Activated CD8-positive, alpha-beta T cell treated with anti-CD3 and anti-CD28 coated beads for 36 hours (primary cell): ENCODE measurements around the gene SLC5A11. TPM values are rescaled to one million over a fixed set of nuclear protein-coding genes. Genes with fewer than 3 reads are reported as not detected.

Experiments used
- ATAC-seq: fragments of 200-7000 bp; cut with Tn5 transposase; one replicate; pipeline ENCODE4 v1.10.0; 2021; ENCODE audit warnings: mild to moderate bottlenecking, moderate library complexity
- CTCF ChIA-PET: fragments of 350-600 bp; sonication (Branson Sonifier 250); formaldehyde crosslinking; loops from one replicate; lab custom pipeline; 2021; ENCODE audit warnings: antibody characterized with exemption; lab: Charles Lee
- POLR2A ChIA-PET: fragments of 350-600 bp; sonication (Branson Sonifier 250); formaldehyde crosslinking; loops from one replicate; lab custom pipeline; 2021; ENCODE audit warnings: antibody characterized with exemption; lab: Charles Lee
- DNase-seq: peaks from one replicate; pipeline ENCODE4 v3.0.0-alpha.2; 2020
- H3K27ac Mint-ChIP-seq: one replicate; pipeline ENCODE4 v1.8.0; 2021; ENCODE audit warnings: mild to moderate bottlenecking, mixed read lengths
- H3K27me3 Mint-ChIP-seq: one replicate; pipeline ENCODE4 v1.8.0; 2021; ENCODE audit warnings: mixed read lengths
- H3K36me3 Mint-ChIP-seq: one replicate; pipeline ENCODE4 v1.8.0; 2021; ENCODE audit warnings: low read depth, mixed read lengths
- H3K4me1 Mint-ChIP-seq: one replicate; pipeline ENCODE4 v1.8.0; 2021; ENCODE audit warnings: low read depth, mixed read lengths
- H3K4me3 Mint-ChIP-seq: one replicate; pipeline ENCODE4 v1.8.0; 2021; ENCODE audit warnings: mild to moderate bottlenecking, moderate library complexity, mixed read lengths
- H3K9me3 Mint-ChIP-seq: one replicate; pipeline ENCODE4 v1.8.0; 2021; ENCODE audit warnings: mixed read lengths
- intact Hi-C: fragments of 100-400 bp; cut with micrococcal nuclease; formaldehyde crosslinking; loops from one replicate; pipeline ENCODE4 v1.10.0; 2022
- total RNA-seq, 2 experiments: library from RNA; stranded (reverse); gene quantifications; one replicate each; pipeline ENCODE4 v1.2.3, GENCODE V29; 2021
- TF ChIP-seq, protein P1 (sequence below): fragments of 200-600 bp; IDR thresholded peaks from one replicate; pipeline ENCODE4 v1.8.0; 2022; ENCODE audit warnings: antibody characterized with exemption, mild to moderate bottlenecking

SLC5A11 gene, protein sequence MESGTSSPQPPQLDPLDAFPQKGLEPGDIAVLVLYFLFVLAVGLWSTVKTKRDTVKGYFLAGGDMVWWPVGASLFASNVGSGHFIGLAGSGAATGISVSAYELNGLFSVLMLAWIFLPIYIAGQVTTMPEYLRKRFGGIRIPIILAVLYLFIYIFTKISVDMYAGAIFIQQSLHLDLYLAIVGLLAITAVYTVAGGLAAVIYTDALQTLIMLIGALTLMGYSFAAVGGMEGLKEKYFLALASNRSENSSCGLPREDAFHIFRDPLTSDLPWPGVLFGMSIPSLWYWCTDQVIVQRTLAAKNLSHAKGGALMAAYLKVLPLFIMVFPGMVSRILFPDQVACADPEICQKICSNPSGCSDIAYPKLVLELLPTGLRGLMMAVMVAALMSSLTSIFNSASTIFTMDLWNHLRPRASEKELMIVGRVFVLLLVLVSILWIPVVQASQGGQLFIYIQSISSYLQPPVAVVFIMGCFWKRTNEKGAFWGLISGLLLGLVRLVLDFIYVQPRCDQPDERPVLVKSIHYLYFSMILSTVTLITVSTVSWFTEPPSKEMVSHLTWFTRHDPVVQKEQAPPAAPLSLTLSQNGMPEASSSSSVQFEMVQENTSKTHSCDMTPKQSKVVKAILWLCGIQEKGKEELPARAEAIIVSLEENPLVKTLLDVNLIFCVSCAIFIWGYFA
- total RNA-seq = under 1 TPM; 0.18 to 0.78 TPM

DNA sequence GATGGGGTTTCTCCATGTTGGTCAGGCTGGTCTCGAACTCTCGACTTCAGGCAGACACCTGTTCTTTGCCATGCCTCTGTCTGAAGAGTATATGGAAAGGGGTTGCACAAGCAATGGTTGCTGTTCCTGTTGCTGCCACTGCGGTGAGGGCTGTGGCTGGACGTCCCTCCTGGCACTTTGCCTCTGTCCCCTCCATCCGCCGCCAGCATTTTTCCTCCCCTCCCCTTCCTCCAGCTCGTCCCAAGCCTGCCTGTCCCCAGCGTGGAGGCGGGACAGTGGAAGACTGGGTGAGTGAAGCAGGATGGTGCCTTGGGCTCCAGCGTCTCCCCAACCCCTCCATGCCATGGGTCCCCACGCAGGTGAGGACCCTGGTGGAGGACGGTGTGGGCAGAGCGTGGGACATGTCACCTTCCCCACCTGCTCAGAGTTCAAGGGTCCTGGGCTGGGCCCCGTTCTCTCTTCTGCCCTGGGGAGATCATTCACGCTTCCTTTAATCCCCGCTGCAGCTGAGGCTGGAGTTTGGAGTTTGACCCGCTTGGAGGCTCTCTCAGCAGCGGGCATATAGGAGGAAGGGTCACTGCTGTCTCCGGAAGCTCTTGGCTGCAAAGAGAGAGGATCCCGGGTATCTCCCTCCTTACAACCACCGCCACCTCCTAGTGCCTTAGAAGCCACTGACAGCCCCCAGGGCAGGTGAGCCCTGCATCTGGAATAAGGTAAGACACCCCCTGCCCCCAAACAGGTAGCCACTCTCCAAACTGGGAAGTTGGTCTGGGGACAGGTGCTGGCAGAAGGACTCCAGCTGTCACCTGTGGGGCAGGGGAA, at the start of gene SLC5A11:
SLC5A11 (plus strand) TSS at position 238 of the 822 bp plus-strand sequence. CDS start 12,681 bp downstream, outside the sequence.
- POLR2A ChIA-PET = no interaction called here
- H3K4me3 Mint-ChIP-seq = no peak within 1 kb of the TSS
- H3K4me1 Mint-ChIP-seq = no peaks in the 10 kb centered on the region
- H3K36me3 Mint-ChIP-seq = peaks cover 4% of the 10 kb centered on the region
- CTCF ChIA-PET = no interaction called here
- intact Hi-C loops = no loop called here
- TF ChIP-seq, protein P1, sequence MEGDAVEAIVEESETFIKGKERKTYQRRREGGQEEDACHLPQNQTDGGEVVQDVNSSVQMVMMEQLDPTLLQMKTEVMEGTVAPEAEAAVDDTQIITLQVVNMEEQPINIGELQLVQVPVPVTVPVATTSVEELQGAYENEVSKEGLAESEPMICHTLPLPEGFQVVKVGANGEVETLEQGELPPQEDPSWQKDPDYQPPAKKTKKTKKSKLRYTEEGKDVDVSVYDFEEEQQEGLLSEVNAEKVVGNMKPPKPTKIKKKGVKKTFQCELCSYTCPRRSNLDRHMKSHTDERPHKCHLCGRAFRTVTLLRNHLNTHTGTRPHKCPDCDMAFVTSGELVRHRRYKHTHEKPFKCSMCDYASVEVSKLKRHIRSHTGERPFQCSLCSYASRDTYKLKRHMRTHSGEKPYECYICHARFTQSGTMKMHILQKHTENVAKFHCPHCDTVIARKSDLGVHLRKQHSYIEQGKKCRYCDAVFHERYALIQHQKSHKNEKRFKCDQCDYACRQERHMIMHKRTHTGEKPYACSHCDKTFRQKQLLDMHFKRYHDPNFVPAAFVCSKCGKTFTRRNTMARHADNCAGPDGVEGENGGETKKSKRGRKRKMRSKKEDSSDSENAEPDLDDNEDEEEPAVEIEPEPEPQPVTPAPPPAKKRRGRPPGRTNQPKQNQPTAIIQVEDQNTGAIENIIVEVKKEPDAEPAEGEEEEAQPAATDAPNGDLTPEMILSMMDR = no peak
- DNase-seq (no peak), ATAC-seq (no peak)
- H3K27me3 Mint-ChIP-seq = no peaks in the 10 kb centered on the region
- H3K9me3 Mint-ChIP-seq = no peaks in the 10 kb centered on the region
- no peak within 1 kb of the TSS for H3K27ac Mint-ChIP-seq

DNA sequence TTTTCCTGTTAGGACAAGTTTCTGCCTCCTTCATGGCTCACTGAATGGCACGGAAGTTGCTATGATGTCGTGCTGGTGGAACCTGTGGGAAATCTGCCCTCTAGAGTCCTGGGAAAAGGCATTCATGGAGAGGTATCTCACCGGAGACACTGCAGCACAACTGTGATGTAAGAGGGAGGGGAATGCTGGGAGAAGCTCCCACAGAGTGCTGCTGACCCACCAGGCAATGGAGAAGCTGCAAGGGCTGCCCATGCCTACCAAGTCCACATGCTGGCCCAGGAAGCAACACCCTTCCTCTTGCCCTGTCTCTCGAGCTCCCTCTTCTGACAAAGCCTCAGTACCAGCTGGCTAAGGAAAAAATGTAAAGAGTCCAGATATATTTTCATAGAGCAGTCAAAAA, 45.2 kb upstream of the SLC5A11 start:
- Mint-ChIP-seq H3K4me3 (no peak overlapping the region), H3K4me1 (no peaks in the 10 kb centered on the region), H3K27me3 (no peaks in the 10 kb centered on the region), H3K27ac (no peak overlapping the region), H3K9me3 (no peaks in the 10 kb centered on the region), H3K36me3 (peaks cover 53% of the 10 kb centered on the region)
- ATAC-seq (no peak), DNase-seq (no peak)
- TF ChIP-seq, protein P1 = no peak
- ChIA-PET POLR2A (interaction anchor here (0.6 to 1.6 kb wide), 3 partner anchors 10 to 1065 kb away, joined by 3 read pairs; no protein-coding TSS in a partner anchor), CTCF (no interaction called here)
- intact Hi-C loops = no loop called here

DNA sequence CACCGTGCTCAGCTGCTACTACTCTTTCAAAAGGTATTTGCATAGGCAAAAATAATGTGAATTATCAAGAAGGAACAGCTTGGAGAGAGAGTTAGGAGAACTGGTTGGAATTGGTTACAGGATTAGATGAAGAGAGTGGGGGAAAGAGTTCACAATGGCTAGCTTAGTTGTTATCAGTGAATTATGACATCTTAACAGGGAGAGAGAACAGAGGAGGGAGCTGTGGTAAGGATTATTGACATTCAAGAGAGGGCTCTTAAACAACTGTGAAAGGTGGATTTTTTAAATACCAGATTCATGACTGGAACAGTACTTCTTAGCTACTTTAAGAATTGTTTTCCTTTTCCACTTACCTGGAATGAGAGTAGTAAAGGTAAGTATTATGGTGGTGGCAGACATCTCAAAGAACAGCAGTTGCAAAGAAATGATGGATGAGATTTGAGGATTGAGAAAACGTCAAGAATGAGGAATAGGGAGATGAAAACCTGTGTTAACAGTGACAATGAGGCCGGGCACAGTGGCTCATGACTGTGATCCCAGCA, 43.9 kb upstream of the SLC5A11 start:
- Mint-ChIP-seq H3K27me3 (no peaks in the 10 kb centered on the region), H3K4me1 (no peaks in the 10 kb centered on the region), H3K27ac (no peak overlapping the region), H3K9me3 (no peaks in the 10 kb centered on the region), H3K4me3 (no peak overlapping the region), H3K36me3 (peaks cover 53% of the 10 kb centered on the region)
- no peak for ATAC-seq
- no peak for DNase-seq
- ChIA-PET POLR2A (interaction anchor here (1.2 kb wide), 1 partner anchor 22 kb away, joined by 3 read pairs; no protein-coding TSS in a partner anchor), CTCF (no interaction called here)
- intact Hi-C loops = no loop called here
- TF ChIP-seq, protein P1 = no peak

DNA sequence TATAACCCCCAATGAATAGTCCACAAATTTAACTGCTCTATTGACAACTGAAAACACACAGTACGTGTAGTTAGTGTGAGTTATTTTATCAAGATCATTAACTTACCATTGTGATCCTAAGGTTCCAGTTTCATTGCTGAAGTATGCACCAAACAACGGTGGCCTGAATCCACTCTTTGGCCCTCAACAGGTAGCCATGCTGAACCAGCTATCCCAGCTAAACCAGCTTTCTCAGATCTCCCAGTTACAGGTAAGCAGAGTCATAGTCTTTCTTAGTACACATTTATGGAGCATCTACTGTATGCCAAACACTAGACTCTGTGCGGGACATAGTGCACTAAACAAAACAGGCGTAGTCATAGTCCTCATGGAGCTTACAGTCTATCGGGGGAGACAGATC, 40.3 kb upstream of the SLC5A11 start:
- no peak overlapping the region for H3K4me3 Mint-ChIP-seq
- peaks cover 42% of the 10 kb centered on the region for H3K36me3 Mint-ChIP-seq
- no peak overlapping the region for H3K27ac Mint-ChIP-seq
- DNase-seq = no peak
- H3K27me3 Mint-ChIP-seq = no peaks in the 10 kb centered on the region
- intact Hi-C loops = no loop called here
- H3K4me1 Mint-ChIP-seq = no peaks in the 10 kb centered on the region
- H3K9me3 Mint-ChIP-seq = no peaks in the 10 kb centered on the region
- no peak for ATAC-seq
- CTCF ChIA-PET = no interaction called here
- POLR2A ChIA-PET = no interaction called here
- TF ChIP-seq, protein P1 = no peak
